Gastroesophageal sphincter (tissue), 3 donors: ENCODE data around the gene SDK1.

Experiments used
- POLR2AphosphoS5 ChIP-seq: sonication (generic); formaldehyde crosslinking; IDR thresholded peaks from one replicate; pipeline ENCODE4 v1.6.1; 2017; ENCODE audit warnings: antibody characterized with exemption
- TF ChIP-seq, protein P1 (sequence below), 4 experiments: fragments of 200-600 bp in 2 of 4; fragments of 450-650 bp in 2 of 4; sonication (generic) in 1 of 4; IDR thresholded peaks; one replicate each; pipeline ENCODE4 v1.5.1; 2017 to 2019; ENCODE audit warnings: antibody characterized with exemption in 4 of 4, mild to moderate bottlenecking in 2 of 4, moderate library complexity in 2 of 4

DNA sequence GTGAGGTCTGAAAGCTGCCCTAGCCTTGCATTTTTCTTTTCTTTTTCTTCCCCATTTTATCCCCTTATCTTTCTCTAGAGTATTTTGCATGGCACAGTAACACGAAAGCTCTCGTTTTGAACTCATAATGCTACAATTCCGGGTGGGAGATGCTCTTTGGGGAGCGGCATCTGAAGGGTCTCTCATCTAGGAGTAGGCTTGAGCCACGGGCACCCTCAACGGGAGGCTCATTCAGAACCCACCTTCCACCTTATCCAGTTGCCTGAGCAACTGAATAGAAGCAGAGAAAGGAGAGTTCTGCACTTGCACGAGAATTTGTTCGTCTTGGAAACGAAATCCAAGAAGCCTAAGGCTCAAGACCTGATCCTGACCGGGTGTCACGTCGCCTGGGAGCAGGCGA lies 777.5 kb downstream of the SDK1 start:
- TF ChIP-seq, protein P1, sequence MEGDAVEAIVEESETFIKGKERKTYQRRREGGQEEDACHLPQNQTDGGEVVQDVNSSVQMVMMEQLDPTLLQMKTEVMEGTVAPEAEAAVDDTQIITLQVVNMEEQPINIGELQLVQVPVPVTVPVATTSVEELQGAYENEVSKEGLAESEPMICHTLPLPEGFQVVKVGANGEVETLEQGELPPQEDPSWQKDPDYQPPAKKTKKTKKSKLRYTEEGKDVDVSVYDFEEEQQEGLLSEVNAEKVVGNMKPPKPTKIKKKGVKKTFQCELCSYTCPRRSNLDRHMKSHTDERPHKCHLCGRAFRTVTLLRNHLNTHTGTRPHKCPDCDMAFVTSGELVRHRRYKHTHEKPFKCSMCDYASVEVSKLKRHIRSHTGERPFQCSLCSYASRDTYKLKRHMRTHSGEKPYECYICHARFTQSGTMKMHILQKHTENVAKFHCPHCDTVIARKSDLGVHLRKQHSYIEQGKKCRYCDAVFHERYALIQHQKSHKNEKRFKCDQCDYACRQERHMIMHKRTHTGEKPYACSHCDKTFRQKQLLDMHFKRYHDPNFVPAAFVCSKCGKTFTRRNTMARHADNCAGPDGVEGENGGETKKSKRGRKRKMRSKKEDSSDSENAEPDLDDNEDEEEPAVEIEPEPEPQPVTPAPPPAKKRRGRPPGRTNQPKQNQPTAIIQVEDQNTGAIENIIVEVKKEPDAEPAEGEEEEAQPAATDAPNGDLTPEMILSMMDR (IDR thresholded peaks at IDR 0.05): no peak
- no peak for TF ChIP-seq POLR2AphosphoS5
